IPS-11a (cell line): ENCODE results near the gene ZNF460.
"Not testable (repeated sequence)": the region's sequence is repeated elsewhere in the genome, so short reads cannot be mapped to it uniquely, and the experiment has no call there.

Experiments used
- H3K4me3 ChIP-seq: one replicate; pipeline ENCODE4 v1.5.1; 2013; ENCODE audit warnings: low read depth, low read length, control low read depth

The ZNF460 gene

DNA sequence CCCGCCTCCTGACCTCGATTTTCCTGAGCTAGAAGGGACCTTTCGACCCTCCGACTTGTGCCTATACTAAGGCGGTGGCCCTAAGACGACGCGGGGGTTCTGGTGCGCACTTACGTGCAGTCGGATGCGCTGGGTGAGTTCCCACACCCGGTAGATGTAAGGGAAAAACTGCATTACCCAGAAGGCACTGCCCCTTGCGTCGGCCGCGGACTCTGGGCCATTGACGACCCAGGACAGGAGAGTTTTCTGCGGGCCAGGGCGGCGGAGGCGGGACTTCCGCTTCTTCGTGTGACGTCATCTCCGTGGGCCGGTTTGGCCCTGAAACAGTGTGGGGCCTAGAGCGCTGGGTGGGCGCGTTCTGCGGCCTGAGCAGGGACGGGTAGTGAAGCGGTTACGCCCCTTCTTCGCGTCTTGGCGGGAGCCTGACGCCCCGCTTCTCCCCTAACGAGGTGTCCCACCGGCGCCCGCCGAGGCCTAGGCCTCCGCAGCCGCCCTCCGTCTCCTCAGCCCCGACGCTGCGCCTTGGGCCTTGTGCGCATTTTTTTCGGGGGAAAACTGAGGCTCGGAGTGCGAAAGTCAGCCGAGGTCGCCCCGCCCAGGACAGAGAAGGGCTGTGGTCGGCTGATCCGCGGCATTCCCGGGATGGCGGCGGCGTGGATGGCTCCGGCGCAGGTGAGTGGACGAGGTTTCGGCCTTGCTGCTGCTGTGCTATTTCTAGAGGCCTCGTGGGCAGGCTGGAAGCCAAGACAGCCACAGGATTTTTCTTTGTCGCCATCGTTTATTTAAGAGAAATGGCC, at the start of gene ZNF460:
Gene ZNF460 (plus strand): TSS at position 321 of the 797 bp plus-strand sequence. CDS start 322 bp downstream, at position 643.
- H3K4me3 ChIP-seq = peak within 1 kb of the TSS; percentile 98

DNA sequence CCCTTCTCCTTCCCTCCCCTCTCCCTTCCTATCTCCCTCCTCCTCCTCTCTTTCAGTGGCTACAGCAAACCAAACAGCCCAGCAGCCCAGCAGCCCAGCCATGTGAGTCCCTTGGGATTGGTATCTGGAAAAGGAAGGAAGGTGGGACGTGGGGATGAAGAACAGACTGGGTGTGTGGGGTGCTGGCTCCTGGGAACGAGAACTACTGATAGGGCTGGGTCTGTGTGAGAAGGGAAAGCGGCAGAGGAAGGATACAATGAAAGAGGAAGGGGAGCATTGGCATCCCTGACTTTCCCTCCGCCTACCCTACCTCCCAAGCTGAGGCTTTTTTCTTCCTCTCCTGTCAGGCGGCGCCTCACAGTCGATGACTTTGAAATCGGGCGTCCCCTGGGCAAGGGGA, 48.6 kb upstream of the ZNF460 start:
- H3K4me3 ChIP-seq = peak overlapping the region; percentile 8

DNA sequence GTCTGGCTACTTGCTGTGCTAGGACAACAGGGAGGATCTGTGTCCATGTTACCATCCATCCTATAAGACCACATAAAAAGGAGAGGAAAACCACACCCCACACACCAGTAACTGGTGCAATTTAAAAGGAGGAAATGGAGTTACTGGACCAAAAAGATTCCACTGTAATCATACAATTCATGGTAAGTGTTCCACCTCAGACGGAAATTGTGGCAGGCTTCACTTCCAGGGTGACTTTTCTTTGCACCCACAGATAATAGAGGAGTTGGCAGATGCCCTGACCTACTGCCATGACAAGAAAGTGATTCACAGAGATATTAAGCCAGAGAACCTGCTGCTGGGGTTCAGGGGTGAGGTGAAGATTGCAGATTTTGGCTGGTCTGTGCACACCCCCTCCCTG, 47.1 kb upstream of the ZNF460 start:
- no peak overlapping the region for H3K4me3 ChIP-seq

DNA sequence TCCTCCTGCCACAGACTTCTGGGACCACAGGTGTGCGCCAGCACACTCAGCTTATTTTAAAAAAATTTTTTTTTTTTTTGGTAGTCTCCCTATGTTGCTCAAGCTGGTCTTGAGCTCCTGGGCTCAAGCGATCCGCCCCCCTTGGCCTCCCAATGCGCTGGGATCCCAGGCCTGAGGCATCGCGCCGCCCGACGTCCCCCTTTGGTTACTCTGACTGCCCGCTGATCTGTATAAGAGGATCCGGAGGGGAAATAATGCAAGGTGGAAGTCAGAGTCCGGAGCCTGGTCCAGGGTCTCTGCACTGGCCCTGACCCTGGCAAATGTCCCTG, 40.3 kb upstream of the ZNF460 start:
- peak overlapping the region; percentile 94 for H3K4me3 ChIP-seq

DNA sequence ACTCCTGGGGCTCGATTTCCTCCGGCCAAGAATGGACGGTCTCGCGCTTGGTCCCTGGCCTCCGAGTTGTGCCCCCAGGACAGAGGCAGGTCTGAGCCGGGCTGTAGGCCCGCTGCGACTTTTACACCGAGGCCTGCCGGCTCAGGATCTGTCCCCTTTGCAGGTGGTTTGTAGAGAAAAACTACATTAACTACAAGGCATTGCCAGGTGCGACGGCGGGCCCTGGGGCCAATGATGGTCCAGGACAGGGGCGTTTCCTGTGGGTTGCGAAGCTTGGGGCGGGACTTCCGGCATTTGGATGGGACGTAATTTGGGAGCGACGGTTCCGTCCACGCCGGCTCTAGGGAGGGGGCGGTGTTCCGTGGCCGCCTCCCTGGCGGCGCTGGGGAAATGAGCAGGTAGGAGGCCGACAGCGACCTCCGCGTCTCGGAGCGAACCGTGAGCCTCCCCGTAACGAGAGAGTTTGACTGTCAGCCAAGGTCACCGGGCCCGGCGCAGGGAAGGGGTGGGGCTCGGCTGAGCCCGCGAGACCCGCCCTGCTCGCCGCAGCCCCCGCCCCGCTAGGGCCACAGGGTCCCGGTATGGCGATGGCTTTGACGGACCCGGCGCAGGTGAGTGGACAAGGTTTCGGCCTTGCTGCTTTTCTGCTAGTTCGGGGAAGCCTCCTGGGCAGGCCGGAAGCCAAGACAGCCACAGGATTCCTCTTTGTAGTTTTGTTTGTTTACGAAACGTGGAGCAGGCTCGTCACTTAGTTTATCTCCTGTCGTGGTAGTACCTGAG, 39.8 kb upstream of the ZNF460 start, which contains the start of gene ZNF805:
Gene ZNF805 (plus strand): TSS at position 322 of the 780 bp plus-strand sequence. CDS start 260 bp downstream, at position 582.
- peak within 1 kb of the TSS; percentile 94 for H3K4me3 ChIP-seq

DNA sequence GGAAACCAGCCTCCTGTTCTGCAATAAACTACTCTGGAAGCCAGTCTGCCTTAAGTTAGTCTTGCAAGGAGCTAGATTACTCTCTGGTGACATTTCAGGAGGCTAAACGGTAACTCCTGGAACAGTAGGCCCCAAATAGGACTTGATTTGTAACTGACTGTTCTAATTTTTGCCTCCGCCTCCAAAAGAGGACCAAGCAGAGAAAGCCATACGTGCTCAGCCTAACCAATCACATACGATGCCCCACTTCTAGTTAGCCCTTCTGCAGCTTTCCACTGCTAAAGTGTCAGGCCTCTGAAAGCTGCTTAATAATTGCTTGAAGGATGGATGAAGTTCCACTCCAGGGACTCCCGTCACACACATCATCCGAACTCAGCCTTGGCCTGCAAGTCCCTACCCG, 39.1 kb upstream of the ZNF460 start:
- peak overlapping the region; percentile 94 for H3K4me3 ChIP-seq

DNA sequence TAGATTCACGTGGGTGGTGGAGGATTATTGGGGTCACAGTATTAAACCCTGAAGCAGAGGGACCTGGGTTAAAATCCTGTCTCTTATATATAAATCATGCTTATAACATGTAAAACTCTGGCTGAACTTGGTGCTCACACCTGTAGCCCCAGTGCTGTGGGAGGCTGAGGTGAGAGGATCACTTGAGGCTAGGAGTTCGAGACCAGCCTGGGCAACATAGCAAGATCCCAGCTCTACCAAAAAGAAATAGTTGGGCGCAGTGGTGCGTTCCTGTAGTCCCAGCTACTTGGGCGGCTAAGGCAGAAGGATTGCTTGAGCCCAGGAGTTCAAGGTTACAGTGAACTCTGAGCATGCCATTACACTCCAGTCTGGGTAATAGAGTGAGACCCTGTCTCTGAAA, 37.5 kb upstream of the ZNF460 start:
- no peak overlapping the region for H3K4me3 ChIP-seq

DNA sequence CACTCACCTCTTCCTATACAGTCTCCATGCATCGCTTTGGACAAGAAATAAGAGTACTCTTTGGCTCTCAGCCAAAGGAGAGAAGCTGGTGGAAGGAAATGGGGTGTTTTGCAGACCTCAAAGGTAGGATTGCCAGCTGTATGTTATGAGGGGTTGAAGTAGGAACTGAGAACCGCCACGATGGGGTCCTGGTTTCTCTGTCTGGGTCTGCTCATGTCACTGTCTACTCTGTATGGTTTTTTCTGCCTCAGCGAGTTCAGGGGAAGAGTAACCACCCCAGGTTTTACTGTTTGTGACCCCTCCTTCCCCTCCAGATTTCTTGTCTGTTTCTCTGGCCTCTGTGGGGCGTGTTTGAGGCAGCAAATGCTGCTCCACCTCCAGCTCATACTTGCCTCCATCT, 35.8 kb upstream of the ZNF460 start:
- H3K4me3 ChIP-seq = no peak overlapping the region

DNA sequence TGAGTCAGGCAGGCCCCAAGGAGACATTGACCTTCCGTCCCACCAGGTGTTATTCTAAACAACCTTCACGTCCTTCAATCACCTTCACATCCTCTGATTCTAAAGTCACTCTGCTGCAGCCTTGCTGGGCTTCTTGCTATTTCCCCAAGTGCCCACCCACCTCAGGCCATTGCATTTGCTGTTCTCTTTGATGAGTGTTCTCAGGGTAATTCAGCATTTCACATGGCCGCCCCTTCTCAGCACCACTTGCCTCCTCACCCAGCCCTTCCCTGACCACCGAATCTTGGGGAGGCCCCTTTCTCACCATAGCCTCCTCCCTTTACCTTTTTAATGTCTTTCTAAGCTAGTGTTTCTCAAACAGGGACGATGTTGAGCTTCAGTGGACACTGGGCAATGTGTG, 35.2 kb upstream of the ZNF460 start:
- no peak overlapping the region for H3K4me3 ChIP-seq

DNA sequence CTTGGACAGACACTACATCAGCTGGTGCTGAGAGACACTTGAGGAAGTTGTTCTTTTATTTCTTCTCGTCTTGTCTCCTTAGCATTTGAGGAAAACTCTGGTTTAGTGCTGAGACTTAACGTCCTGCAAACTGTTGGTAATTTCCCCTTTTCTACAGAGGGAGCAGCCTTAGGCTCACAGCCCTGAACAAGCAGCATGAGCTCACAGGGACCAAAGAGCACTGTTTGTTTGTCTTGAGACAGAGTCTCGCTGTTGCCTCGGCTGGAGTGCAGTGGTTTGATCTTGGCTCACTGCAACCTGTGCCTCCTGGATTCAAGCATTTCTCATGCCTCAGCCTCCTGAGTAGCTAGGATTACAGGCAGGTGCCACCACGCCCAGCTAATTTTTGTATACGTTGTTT, 34.3 kb upstream of the ZNF460 start:
- no peak overlapping the region for H3K4me3 ChIP-seq

DNA sequence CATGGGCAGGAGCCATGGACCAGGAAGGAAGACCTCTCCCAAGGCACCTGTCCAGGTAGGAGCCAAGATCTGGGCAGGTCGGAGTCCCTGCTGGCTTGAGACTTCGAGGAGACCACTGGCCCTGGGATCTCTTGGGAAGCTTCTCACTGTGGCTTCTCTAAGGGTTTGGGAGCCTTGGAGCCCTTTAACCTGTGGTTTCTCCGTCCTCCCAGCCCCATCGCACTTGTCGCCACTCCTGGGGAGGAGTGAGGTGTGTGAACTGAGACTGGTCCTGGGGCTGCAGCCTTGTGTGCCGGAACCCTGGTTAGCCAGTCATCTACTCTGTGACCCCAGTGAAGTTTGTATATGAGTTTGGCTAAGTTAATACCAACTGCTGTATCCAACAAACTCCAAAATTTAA, 31.6 kb upstream of the ZNF460 start:
- H3K4me3 ChIP-seq = no peak overlapping the region

DNA sequence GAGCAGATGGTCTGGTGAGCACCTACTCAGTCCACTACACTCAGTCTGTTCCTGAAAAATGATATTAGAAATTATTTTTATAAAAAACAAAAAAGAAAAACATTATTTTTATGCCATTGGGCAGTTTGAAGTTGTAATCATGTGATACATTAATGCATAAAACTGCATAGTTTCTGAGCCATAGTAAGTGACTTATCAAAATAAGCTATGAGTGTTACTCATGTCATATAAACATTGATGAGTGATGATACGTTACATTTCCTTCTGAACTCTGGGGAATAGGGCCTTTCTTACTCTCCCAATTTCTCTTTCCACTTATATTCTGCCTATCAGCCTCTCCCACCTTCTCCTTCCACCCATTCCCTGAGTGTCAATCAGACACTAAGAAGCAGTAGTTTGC, 31.0 kb upstream of the ZNF460 start:
- H3K4me3 ChIP-seq = no peak overlapping the region

DNA sequence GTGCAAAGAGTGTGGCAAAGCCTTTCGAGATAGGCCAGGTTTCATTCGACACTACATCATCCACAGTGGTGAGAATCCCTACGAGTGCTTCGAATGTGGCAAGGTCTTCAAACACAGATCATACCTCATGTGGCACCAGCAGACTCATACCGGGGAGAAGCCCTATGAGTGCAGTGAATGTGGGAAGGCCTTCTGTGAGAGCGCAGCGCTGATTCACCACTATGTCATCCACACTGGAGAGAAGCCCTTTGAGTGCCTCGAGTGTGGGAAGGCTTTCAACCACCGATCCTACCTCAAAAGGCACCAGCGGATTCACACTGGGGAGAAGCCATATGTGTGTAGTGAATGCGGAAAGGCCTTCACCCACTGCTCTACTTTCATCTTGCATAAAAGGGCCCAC, 26.5 kb upstream of the ZNF460 start:
- not testable (repeated sequence) for H3K4me3 ChIP-seq

DNA sequence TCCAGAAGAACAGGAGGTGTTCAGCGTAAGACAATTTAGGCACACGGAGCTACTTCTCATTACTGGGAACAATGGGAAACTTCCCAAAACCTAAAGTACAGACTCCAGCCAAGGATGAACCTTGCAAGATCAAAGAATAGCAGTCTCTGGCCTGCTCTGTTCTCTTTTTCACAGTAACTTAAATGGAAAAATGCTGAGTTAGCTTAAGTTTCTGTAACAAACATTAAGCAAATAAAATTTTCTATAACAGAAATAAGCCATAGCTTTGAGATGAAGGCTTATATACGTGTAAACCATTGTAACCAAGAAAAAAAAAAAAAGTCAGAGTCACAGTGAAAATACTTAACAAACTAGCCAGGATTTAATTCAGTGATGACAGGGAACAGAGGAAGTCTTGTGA, 18.2 kb upstream of the ZNF460 start:
- no peak overlapping the region for H3K4me3 ChIP-seq

DNA sequence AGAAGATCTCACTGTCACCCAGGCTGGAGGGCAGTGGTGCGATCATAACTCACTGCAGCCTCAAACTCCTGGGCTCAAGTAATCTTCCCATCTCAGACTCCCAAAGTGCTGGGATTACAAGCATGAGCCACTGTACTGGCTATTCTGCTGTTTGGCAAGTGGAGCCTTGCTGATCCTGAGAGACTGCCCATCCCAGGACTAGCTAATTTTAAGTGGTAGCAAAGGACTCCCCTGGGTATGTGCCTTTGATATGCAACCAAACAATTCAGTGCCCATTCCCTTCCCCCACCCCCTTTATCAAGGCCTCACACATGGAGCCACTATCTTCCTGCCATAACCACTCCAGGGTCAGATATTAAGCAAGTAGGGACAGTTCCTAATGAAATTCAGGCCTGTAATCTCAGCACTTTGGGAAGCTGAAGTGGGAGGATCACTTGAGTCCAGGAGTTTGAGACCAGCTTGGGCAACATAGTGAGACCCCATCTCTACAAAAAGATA, 17.0 kb upstream of the ZNF460 start:
- no peak overlapping the region for H3K4me3 ChIP-seq

DNA sequence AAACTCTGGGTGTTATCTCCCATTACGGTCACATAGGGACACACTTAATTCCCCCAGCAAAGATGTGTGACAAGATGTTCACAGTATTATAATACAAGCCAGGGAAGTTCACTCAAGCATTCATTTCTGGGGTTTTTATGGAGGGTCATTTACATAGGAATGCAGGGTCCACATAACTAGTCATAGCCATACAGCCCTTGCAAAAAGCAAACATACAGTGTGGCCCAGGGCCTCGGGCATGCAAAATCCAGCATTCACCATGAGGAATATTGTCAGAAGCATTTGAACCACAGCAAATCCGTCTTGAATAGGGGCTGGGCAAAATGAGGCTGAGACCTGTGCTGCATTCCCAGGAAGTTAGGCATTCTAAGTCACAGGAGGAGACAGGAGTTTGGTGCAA, 13.0 kb upstream of the ZNF460 start:
- no peak overlapping the region for H3K4me3 ChIP-seq

DNA sequence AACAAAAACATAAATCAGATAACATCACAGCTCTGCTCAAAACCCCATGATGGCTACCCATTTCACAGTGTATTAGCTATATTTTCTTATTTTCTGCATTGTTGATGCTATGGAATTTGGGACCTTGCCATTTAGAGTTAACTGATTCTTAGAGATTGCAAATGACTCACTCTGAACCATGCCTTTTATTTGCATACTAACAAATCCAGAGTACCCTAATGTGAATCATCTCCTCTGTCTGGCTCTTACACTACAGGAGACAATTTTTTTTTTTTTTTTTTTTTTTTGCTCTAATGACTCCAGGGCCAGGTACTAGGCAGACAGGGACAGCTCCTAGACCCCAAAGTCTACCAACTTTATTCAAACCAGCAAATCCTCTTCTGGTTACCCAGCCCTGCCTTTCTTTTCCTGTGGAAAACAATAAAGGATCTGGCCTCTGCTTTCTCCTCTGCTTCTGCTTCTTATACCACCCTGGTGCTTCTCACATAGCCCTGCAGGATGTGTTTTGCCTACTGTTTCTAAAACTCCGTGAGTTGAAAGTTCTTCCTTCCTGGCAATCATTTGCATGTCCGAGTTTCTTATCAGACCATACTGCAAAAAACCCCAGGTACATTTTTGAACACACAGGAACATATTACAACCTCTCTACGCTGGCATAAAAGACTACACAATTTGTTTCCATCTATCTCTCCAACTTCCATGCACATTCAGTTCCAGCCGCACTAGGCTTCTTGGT, 10.6 kb upstream of the ZNF460 start:
- no peak overlapping the region for H3K4me3 ChIP-seq

DNA sequence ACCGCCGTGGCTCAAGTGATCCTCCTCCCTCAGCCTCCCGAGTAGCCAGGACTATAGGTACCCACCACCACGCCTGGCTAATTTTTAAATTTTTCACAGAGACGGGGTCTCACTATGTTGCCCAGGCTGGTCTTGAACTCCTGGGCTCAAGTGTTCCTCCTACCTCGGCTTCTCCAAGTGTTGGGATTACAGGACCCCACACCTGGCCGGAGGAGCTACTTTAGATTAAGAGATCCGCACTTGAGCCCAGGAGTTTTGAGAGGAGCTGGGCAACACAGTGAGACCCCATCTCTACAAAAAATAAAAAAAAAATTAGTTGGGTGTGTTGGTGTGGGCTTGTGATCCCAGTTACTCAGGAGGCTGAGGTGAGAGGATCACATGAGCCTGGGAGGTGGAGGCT, 9.0 kb upstream of the ZNF460 start:
- no peak overlapping the region for H3K4me3 ChIP-seq

DNA sequence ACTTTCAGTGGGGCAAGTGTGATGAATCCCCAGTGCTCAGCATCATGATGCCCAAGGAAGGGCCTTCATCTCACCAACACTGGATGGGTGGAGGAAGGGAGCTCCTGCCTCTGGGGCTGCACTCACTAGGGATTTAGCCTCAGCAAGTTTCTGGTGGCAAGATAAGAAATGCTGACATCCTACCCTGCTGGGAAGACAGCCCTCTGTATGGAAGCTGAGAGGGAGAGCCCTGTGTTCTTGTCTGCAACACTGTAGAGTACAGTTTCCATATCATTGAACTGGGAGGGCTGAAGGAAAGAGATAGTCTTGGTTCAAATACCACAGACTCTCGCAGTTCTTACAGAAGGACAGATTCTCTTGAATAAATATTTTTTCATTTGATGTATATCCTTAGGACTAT, 7.3 kb upstream of the ZNF460 start:
- no peak overlapping the region for H3K4me3 ChIP-seq

DNA sequence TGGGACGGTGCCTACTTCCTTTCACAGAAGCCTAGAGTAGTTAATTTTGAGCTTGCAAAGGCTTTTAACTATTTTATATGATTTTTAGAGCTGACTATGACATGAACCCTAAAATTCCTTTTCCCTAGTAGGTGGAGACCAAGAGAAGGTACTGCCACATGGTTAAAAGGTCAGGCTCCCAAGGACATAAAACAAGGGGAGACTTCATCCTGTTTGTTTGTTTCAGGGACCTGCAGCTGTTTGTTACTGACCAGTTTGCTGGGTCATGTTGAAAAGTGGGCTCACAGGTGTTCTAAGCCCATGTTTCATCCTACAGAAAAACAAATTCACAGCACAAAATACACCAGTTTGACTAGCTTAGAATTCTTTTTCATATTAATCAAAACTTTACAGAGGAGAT, 3.9 kb upstream of the ZNF460 start:
- H3K4me3 ChIP-seq = no peak overlapping the region

DNA sequence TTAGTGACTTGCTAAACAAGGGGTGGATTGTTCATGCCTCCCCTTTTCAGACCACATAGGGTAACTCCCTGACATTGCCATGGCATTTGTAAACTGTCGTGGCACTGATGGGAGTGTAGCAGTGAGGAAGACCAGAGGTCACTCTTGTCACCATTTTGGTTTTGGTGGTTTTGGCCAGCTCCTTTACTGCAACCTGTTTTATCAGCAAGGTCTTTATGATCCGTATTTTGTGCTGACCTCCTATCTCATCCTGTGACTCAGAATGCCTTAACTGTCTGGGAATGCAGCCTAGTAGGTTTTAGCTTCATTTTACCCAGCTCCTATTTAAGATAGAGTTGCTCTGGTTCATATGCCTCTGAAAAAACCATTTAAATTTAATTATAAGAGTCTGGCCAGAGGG, 1.8 kb upstream of the ZNF460 start:
- not testable (repeated sequence) for H3K4me3 ChIP-seq
